OCI-LY1 (cell line): ENCODE data around the gene BTBD16.

Experiments
- H2AFZ ChIP-seq: fragments of 200-600 bp; sonication (generic), shearing (Covaris generic); 2 replicates; pipeline ENCODE4 v1.6.0; 2014; ENCODE audit warnings: antibody characterized with exemption, mild to moderate bottlenecking, low read length
- H3F3A ChIP-seq: fragments of 200-600 bp; sonication (generic), shearing (Covaris generic); 2 replicates; pipeline ENCODE4 v1.6.0; 2014; ENCODE audit warnings: mild to moderate bottlenecking, antibody characterized with exemption, low read length, moderate library complexity; ENCODE audit not compliant: insufficient read depth
- H3K27ac ChIP-seq: fragments of 200-600 bp; sonication (generic); 2 replicates; pipeline ENCODE4 v1.5.1; 2014; ENCODE audit warnings: low read length, mixed run types, mild to moderate bottlenecking, low read depth; ENCODE audit not compliant: poor library complexity, severe bottlenecking
- H3K27me3 ChIP-seq: fragments of 200-600 bp; sonication (generic); 2 replicates; pipeline ENCODE4 v1.6.0; 2014; ENCODE audit warnings: antibody characterized with exemption, mild to moderate bottlenecking, low read length, moderate library complexity; ENCODE audit not compliant: insufficient read depth
- H3K36me3 ChIP-seq: fragments of 200-600 bp; sonication (generic); 2 replicates; pipeline ENCODE4 v1.6.1; 2014; ENCODE audit warnings: mild to moderate bottlenecking, antibody characterized with exemption, low read length, moderate library complexity, mixed read lengths; ENCODE audit not compliant: insufficient read depth
- H3K4me1 ChIP-seq: fragments of 200-600 bp; sonication (generic); 2 replicates; pipeline ENCODE4 v1.5.1; 2014; ENCODE audit warnings: mild to moderate bottlenecking, low read length, moderate library complexity; ENCODE audit not compliant: insufficient read depth, severe bottlenecking
- H3K4me2 ChIP-seq: fragments of 200-600 bp; sonication (generic), shearing (Covaris generic); 2 replicates; pipeline ENCODE4 v1.6.1; 2014; ENCODE audit warnings: low read length
- H3K4me3 ChIP-seq: fragments of 200-600 bp; sonication (generic); 2 replicates; pipeline ENCODE4 v1.5.1; 2014; ENCODE audit warnings: low read length, low read depth, mild to moderate bottlenecking, mixed read lengths; ENCODE audit not compliant: poor library complexity, severe bottlenecking
- H3K79me2 ChIP-seq: fragments of 200-600 bp; shearing (Covaris generic); 2 replicates; pipeline ENCODE4 v1.6.1; 2016; ENCODE audit warnings: mixed run types, low read length, mixed read lengths; ENCODE audit not compliant: insufficient read depth
- H3K9ac ChIP-seq: fragments of 200-600 bp; sonication (generic), shearing (Covaris generic); 2 replicates; pipeline ENCODE4 v1.6.1; 2014; ENCODE audit warnings: mild to moderate bottlenecking, low read length, mixed read lengths
- H3K9me2 ChIP-seq: fragments of 200-600 bp; sonication (generic), shearing (Covaris generic); 2 replicates; pipeline ENCODE4 v1.6.1; 2014; ENCODE audit warnings: low read depth, mild to moderate bottlenecking, low read length, mixed read lengths
- H3K9me3 ChIP-seq: fragments of 200-600 bp; shearing (Covaris generic); 2 replicates; pipeline ENCODE4 v1.6.1; 2014; ENCODE audit warnings: low read length, mixed read lengths
- H4K20me1 ChIP-seq: fragments of 200-600 bp; sonication (generic), shearing (Covaris generic); 2 replicates; pipeline ENCODE4 v1.6.0; 2016; ENCODE audit warnings: mild to moderate bottlenecking, low read length; ENCODE audit not compliant: insufficient read depth
- EZH2 ChIP-seq: fragments of 200-600 bp; sonication (generic), shearing (Covaris generic); IDR thresholded peaks from 2 replicates; pipeline ENCODE4 v1.8.0; 2017; ENCODE audit warnings: borderline replicate concordance, mixed run types, mild to moderate bottlenecking, antibody characterized with exemption, low read length, moderate library complexity, mixed read lengths
- TF ChIP-seq, protein P1 (sequence below): fragments of 200-600 bp; sonication (generic), shearing (Covaris generic); IDR thresholded peaks from 2 replicates; pipeline ENCODE4 v1.5.1; 2017; ENCODE audit warnings: mild to moderate bottlenecking, antibody characterized with exemption, low read length, moderate library complexity, mixed read lengths

The BTBD16 gene

DNA sequence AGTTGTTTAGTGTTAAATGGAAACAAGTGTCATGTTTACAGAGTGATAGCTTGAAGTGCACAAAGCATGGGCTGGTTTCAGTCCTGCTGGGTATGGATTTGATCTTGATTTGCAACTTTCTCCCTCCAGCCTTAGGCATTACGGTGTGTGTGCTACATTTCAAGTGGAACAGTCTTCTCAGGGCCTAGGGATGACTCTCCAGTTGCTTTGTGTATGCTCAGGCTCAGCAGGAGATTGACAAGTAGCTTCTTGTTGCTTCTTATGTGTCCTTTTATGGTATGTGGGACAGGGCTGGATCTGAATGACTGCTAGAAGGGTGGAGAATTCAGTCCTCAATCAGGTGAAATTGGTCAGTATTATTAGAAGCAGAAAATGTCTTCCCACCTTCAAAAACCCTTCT lies 52.1 kb downstream of the BTBD16 start:
- no peak overlapping the region for H3K9ac ChIP-seq
- no peak overlapping the region for H3K27ac ChIP-seq
- H3K4me1 ChIP-seq: no peaks in the 10 kb centered on the region
- H3K4me3 ChIP-seq: no peak overlapping the region
- H4K20me1 ChIP-seq: no peaks in the 10 kb centered on the region
- TF ChIP-seq EZH2: no peak
- TF ChIP-seq, protein P1, sequence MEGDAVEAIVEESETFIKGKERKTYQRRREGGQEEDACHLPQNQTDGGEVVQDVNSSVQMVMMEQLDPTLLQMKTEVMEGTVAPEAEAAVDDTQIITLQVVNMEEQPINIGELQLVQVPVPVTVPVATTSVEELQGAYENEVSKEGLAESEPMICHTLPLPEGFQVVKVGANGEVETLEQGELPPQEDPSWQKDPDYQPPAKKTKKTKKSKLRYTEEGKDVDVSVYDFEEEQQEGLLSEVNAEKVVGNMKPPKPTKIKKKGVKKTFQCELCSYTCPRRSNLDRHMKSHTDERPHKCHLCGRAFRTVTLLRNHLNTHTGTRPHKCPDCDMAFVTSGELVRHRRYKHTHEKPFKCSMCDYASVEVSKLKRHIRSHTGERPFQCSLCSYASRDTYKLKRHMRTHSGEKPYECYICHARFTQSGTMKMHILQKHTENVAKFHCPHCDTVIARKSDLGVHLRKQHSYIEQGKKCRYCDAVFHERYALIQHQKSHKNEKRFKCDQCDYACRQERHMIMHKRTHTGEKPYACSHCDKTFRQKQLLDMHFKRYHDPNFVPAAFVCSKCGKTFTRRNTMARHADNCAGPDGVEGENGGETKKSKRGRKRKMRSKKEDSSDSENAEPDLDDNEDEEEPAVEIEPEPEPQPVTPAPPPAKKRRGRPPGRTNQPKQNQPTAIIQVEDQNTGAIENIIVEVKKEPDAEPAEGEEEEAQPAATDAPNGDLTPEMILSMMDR: no peak
- H3K27me3 ChIP-seq: no peaks in the 10 kb centered on the region
- no peaks in the 10 kb centered on the region for H3F3A ChIP-seq
- no peaks in the 10 kb centered on the region for H3K9me2 ChIP-seq
- H3K79me2 ChIP-seq: no peaks in the 10 kb centered on the region
- no peak overlapping the region for H3K4me2 ChIP-seq
- H2AFZ ChIP-seq: no peak overlapping the region
- no peaks in the 10 kb centered on the region for H3K36me3 ChIP-seq
- no peaks in the 10 kb centered on the region for H3K9me3 ChIP-seq

DNA sequence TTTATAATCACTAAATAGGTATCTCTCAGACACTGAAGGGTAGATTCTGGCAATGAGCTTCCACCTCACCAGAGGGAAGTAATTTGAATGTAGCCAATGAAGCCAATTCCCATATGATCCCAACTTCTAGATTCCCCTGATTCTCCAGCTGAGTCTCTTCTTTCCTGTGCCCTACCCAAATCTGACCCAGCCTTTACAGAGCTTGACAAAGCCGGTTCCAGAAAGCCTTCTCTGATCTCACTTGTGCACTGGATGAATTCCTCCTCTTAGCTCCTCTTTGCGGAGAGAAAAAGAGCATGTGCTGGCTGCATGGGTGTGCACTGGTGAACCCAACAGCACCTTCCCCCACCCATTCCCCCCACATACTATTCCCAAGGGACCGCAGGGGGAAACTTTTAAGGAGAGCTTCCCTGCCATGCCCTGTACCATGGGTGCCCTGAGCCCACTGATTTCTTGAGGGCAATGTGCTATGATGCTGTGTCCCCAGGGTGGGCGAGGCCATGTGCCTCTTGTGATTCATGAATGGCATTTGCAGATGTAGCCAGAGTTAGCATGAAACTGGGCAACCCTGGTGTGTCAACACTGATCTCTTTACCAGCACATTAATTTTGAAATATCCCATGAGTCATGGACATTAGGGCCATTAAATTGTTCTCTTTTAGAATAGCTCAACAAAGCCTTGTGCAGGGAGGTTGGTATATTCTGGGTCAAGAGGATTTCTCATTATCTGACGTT lies 53.0 kb downstream of the BTBD16 start:
- no peaks in the 10 kb centered on the region for H3K9me2 ChIP-seq
- H3K4me2 ChIP-seq: no peak overlapping the region
- H3K9me3 ChIP-seq: no peaks in the 10 kb centered on the region
- no peak overlapping the region for H3K4me3 ChIP-seq
- H3K4me1 ChIP-seq: no peaks in the 10 kb centered on the region
- H3K36me3 ChIP-seq: no peaks in the 10 kb centered on the region
- H3K79me2 ChIP-seq: no peaks in the 10 kb centered on the region
- H4K20me1 ChIP-seq: no peaks in the 10 kb centered on the region
- H3K27me3 ChIP-seq: no peaks in the 10 kb centered on the region
- no peak overlapping the region for H3K9ac ChIP-seq
- H3K27ac ChIP-seq: no peak overlapping the region
- H3F3A ChIP-seq: no peaks in the 10 kb centered on the region
- H2AFZ ChIP-seq: no peak overlapping the region
- TF ChIP-seq EZH2: no peak
- TF ChIP-seq, protein P1: no peak

DNA sequence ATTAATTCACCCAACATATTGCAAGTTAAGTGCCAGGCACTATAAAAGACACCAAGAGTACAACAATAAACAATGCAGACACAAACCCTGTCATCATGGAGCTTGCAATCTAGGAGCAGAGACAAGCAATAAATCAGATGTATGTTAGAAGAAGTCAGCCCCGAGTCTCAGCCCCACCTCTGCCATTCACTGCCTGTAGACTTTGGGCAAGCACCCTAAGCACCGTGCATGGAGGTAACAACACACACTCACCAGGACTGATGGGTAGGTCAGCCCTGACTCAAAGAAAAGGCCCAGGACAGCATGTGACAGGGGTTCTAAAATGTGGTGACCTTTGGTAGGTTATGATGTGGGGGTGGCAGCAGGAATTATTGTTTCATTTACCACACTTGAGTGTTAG lies 54.1 kb downstream of the BTBD16 start:
- Histone ChIP-seq H3F3A (no peaks in the 10 kb centered on the region), H3K9me2 (no peaks in the 10 kb centered on the region), H3K9ac (no peak overlapping the region), H3K27me3 (no peaks in the 10 kb centered on the region), H3K9me3 (no peaks in the 10 kb centered on the region), H3K79me2 (no peaks in the 10 kb centered on the region), H2AFZ (no peak overlapping the region), H3K4me3 (no peak overlapping the region), H3K4me2 (no peak overlapping the region), H3K4me1 (no peaks in the 10 kb centered on the region), H3K36me3 (no peaks in the 10 kb centered on the region), H3K27ac (no peak overlapping the region), H4K20me1 (no peaks in the 10 kb centered on the region)
- TF ChIP-seq, protein P1: no peak
